NOMO-1 (cell line): Measurements from ENCODE around the gene CEP44.
A peak's percentile ranks its signal among the peaks of the same experiment; 100 is the strongest.
"Not testable (repeated sequence)": the region's sequence is repeated elsewhere in the genome, so short reads cannot be mapped to it uniquely, and the experiment has no call there.

Experiments used
- DNase-seq, 2 experiments: peaks; one replicate each; lab custom pipeline; 2025; ENCODE audit not compliant: unreplicated experiment in 2 of 2; lab: John Stamatoyannopoulos, UW

The CEP44 gene

DNA sequence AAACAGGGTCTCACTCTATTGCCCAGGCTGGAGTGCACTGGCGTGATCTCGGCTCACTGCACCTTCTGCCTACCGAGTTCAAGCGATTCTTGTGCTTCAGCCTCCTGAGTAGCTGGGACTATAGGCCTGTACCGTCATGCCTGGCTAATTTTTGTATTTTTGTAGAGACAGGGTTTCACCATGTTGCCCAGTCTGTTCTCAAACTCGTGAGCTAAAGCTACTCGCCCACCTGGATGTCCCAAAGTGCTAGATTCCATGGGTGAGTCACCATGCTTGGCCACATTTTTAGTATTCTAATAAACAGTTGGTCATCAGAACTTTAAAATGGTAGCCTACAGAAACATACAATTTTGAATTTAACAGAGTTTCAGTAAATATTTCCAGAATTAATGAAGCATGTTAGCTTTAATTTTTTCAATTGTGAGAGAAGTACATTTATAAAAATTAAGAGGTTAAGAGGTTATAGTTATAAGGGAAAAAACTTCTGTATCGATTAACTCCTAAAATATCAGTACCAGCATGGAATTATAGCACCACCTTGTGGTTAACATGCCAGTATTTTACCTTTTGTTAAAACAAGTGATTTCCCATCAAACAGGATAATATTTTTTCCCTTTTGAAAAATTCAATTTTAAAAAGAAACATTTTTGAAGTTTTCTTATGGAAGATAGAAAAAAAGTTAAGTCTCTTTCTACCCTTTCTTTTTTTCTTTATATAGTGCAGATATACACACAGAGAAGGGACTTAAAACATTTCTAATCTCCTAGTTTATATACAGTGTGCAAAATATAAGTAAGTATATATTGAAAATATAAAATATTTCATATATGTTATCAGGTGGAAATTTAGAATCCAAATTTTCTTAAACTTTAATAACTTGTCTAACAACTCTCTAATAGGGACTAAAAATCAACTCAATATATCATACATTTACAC, 35.4 kb downstream of the CEP44 start:
- DNase-seq, result peak in 1 of 2 experiments; percentile 11

DNA sequence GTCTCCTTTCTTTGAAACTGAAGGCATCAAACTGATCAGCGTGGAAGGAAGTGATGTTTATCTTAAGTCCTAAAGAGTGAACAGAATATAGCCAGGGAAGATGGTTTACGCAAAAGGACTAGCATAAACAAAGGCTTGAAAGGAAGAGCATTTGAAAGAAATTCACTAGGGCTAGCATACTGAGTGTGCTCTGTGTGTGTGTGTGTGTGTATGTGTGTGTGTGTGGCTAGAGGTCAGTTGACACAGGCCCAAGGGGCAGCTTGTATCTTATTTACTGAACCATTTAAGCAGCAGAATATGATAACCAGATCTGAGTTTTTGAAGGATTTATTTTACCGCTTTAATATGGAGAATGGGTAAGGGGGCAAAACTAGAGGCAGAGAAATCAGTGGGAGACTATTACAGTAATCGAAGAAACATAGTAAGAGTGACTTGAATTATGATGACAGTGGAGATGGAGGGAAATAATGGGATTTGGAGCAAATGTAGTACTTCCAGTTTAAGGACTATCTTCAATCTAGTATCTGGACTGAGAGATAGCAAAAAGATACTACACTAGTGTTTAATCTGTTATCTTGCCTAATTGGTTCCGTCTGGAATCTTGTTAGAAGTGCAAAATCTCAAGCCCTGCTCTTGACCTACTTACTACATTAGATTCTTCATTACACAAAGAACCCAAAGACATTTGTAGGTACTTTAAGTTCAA, 36.9 kb downstream of the CEP44 start:
- DNase-seq, result no peak

DNA sequence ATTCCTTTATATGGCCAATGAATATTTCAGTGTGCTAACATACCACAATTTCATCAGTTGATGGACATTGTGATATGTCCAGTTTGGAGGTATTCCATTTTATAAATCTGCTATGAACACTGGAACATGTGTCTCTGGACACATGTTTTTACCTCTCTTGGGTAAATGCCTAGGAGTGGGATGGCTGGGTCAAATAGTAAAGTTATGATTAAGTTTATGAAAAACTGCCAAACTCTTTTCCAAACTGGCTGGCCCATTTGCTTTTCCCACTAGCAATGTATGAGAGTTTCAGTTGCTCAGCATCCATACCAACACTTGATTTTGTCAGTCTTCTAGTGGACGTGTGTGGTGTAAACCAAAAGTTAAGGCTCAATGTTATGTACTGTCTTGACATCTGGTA, 40.5 kb downstream of the CEP44 start:
- DNase-seq, result no peak

DNA sequence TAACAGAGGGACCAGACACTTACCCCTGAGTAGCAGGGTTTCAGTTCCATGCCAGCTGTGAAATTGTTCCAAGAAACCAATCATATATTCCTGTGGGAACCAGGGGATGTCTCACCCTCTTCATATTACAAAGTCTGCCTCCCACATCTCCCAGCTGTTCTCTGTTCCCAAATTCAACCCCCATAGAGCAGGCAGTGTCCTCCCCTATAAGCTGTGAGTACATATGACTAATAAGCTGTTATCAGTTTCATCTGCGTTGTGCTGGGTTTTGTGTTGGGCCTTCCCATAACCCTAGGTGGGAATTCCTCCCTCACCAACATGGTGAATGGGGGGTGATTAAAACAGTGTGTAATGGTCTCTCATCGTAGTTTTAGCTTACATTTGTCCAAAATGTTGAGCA, 41.0 kb downstream of the CEP44 start:
- no peak for DNase-seq

DNA sequence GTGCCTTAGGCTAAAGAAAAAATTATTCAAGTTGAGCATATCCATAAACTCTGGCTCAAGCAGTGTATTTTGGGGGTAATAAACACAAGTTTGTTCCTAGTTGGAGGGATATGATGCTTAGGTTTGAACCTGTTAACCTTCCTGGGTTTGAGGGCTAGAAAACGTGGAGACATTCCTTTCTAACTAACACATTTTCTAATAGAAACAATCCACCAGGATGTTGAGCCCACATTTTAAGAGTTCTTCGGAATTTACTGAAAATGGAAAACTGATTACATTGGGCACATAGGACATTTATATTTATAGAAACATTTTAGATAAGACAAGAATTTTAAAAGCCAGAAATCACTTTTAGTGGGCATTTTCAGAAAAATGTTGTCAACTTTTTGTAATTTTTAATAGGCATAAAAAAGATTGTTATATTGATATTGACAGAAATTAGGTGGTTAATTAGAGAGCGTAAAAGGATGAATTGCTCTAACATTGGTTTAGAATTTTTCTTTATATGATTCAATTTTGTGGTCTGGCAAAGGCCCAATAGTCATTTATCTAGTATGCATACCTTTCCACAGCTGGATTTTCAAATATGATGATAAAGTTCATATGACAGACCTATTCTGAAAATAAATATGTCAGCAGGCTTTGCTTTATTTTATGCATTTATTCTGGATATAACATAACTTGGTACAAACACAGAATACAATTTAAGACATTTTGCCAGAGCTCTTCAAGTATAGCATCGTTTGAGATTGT, 49.2 kb downstream of the CEP44 start:
- DNase-seq, result no peak

DNA sequence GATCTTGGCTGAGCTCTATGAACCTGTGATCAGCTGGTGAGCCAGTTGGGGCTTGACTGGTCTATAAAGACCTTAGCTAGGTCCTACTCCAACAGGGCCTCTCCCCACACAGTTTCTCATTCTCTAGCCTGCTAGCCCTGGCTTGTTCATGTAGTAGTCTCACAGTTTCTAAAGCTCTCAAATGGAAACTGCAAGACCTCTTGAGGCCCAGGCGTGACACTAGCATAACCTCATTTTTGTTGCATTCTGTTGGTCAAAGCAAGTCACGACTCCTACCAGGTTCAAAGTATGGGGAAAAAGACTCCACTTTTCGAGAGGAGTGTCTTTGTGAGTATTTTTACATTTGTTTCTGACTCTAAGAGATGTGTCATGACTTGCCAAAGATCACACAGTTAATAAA, 50.9 kb downstream of the CEP44 start:
- DNase-seq, result no peak

DNA sequence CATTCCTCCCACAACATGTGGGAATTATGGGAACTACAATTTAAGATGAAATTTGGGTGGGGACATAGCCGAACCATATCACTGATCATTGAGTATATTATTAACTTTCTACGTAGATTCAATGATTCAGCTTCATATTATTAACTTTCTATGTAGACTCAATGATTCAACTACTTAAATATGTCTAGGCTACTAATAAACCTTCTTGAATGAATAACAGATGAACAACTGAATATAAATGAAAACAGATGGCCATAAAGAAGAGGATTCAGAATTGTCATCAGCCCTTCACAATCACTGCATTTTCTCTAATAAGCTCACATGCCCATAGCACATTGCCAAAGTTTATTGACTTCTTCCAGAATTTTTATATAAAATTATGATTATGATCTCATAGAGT, 57.0 kb downstream of the CEP44 start:
- DNase-seq, result no peak

DNA sequence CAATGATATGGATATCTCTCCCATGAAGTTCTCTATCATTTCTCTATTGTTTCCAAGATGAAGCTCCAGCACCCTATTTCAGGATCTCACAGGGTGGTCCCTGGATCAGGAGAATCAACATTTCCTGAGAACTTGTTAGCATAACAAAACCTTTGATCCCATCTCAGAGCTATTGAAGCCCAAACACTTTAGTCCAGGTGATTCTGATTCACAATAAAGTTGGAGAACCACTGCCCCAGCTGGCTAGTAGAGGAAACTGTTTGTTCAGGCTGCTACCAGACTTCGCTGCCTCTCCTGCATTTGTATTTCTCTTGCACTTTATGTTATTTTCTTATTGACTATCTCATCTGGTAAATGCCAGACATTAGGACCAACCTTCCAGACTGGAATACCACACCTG, 65.4 kb downstream of the CEP44 start:
- DNase-seq, result no peak

DNA sequence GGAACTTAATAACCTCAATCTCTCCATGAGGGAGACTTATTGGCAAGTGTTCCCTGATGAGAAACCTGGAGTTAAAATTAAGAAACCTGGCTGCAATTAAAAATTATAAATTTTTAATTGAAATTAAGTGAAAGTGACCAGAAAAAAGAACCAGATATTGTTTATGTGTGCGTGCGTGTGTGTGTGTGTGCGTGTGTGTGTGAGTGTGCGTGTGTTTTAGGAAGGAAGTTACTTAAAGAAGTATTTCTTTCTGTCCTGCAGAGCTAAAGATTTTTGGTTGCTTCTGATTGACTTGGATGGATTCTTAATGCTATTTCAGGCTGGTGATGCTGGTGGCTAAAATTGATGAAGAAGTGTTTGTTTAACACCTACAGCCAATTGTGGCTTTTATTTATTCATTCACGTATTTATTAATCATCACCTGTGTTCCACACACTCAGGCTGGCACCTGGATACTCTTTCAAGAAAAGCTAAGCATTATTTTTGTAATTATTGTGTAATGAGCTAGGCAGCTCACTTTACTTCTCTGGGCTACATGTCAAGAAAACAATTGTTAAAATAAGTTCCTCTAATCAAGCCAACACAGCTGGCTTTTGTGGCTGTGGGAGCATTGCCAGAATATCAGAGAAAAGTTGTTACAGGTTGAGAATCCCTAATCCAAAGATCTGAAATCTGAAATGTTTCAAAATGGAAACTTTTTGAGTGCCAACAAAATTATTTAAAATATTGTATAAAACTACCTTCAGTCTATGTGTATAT, 68.5 kb downstream of the CEP44 start:
- DNase-seq, result peak in 1 of 2 experiments; percentile 9

DNA sequence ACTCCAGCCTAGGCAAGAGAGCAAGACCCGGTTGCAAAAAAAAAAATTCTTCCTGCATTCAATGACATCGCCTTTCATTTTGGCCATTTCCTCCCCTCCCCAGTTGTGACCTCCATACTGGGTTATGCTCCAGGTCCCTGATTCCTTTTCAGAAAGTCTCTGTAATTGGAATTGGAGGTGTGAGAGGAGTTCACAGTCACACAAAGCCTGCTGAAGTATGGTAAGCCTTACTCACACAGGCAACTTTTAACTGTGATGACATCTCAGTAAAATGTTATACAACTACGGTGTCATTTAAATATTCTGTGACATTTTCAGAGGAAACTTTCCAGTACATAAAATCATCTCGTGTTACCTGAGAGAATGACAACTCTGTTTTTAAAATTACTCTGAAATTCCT, 73.6 kb downstream of the CEP44 start:
- no peak for DNase-seq

DNA sequence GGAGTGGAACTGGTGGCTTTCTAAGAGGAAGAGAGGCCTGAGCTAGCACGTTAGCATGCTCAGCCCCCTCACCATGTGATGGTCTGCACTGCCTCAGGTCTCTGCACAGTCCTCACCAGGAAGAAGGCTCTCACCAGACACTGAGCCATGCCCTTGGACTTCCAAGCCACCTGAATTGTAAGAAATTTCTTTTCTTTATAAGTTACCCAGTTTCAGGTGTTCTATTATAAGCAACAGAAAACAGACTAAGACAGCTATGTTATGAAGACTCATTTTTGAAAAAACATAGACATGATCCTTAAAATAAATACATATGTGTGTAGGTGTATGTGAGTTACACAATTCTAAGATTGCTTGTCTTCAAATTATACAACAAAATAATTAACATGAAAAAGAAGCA, 74.7 kb downstream of the CEP44 start:
- no peak for DNase-seq

DNA sequence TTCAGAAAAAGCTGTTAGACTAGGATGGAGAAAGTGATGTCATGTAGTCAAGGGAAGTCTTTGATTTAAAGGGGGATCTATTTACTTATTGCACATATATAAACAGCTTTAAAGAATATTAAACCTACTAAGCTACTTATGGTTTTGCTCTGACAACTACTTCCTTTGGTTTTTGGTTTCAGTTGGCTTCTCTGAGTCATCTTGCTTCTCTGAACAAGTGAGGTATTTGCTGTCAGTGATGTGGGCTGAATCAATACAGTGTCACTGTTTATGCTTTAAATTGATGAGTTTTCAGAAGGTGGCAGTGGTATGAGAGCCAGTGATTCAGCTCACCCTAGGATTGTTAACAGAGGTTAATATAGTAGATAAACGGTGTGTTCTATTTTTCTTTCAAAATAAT, 75.1 kb downstream of the CEP44 start:
- peak; percentile 30 to 62 for DNase-seq

DNA sequence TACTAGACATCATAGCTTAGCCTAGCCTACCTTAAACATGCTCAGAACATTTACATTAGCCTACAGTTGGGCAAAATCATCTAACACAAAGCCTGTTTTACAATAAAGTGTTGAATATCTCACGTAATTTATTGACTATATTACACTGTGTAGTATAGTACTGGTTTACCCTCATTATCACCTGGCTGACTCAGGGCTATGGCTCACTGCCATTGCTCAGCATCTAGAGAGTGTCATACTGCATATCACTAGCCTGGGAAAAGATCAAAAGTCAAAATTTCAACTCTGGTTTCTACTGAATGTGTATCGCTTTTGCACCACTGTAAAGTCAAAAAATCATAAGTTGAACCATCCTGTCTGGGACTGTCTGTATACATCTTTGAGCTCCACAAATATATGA, 78.6 kb downstream of the CEP44 start:
- no peak for DNase-seq

DNA sequence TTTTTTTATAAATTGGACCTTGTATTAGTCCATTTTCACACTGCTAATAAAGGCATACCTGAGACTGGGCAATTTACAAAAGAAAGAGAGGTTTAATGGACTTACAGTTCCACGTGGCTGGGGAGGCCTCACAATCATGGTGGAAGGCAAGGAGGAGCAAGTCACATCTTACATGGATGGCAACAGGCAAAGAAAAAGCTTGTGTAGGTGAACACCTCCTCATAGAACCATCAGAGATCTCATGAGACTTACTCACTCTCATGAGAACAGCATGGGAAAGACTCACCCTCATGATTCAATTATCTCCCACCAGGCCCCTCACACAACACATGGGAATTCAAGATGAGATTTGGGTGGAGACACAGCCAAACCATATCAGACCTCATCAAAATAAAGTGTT, 80.1 kb downstream of the CEP44 start:
- DNase-seq, result not testable (repeated sequence)

DNA sequence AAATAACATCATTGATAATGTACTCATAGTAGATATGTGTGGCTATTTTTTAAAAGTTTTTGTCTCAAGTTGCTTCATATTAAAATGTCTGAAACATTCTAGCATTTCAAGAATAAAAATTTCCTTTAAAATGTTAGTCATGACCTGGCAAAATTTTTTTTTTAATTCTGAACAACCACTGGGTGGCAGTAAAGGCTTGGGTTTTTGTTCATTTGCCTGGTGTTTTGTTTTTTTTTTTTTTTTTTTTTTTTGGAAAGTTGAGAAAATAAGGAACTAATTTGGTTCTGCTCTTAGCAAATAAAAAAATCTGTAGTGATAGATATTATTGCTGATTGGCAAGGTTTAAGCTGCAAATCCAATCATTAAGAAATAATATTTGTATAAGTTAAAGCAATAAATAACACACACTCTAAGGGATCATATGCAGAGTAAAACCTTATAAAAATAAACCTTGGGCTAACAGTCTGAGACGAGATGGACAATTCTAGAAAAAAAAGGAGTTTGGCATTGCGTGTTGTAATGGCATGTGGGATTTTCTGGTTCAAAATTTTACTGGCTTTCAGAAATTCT, 81.4 kb downstream of the CEP44 start:
- peak; percentile 60 to 72 for DNase-seq

DNA sequence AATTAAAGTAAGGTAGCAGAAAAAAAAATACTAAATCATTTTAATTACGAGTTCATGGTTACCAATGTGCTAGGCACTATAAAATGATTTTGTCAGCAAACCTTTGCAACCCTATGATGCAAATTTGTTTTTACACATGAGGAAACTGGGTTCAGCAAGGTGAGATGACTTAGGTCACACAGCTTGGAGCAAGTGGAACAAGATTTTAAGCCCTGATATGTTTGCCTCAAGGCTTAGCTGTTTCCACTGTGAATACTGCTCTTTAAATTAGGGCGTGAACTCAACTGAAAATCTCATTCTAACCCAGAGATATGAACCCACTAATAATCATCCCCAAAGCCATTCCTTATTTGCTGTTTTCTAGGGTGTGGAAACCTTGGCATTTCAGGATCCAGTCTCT, 86.3 kb downstream of the CEP44 start:
- no peak for DNase-seq

DNA sequence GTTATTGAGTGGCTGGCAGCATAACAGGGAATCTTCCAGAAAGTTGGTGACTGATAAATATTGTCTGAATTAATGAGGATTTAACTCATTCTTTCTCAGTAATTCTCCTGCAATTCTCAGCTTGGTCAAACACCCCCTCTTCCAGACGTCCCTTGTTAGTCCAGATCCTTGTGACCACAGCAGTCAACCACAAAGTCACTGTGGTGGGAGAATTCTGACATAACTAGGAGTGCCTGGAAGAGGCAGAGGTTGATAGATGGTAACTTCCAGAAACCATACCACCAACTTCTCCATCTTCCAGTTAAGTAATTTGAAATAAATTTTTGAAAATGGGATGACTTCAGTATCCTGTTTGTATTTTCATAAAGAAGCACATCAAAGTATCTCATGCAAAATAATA, 90.1 kb downstream of the CEP44 start:
- DNase-seq, result no peak

DNA sequence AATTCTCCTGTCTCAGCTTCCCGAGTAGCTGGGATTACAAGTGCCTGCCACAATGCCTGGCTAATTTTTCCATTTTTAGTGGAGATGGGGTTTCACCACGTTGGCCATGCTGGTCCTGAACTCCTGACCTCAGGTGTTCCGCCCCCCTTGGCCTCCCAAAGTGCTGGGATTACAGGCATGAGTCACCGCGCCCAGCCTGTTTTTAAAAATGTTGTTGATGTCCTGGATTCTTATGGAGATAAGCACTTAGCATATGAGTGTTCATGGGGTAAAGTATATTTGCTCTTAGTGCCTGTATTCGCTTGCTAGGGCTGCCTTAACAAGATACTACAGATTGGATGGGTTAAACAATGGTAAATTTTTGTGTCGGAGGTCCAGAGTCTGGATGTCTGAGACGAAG, 91.7 kb downstream of the CEP44 start:
- DNase-seq, result no peak

DNA sequence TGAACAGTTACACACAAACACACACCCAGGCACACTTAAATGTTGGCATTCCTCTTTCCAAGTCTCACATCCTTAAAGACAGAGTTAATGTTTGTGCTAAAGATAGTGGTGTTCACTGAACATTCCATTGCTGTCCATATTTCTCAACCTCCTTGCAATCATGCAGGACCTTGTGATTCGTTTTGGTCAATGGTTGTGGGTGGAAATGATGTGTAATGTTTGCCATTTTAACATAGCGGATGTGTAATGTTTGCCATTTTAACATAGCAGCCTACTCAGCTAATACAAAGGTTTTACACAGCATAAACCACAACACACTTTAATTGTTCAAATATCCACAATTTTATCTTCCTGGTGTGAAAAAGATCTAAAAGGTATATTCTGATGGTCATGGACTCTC, 93.9 kb downstream of the CEP44 start:
- no peak for DNase-seq

DNA sequence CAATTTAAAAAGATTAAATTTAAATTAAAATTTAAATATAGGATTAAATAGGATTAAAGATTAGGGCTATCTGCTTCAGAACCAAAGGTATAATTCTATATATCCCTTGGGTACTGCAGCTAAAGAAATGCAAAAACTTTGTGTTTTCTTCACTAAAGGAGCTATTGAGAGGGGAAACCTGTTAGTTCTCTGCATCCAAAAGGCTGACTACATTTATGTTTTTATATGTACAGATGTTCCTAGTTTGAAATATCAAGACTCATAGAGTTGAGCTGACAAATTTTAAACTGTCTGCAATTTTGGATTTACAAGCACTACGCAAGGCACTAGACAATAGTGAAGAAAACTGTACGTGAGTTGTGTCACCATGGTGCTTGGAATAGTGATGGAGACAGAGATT, 95.2 kb downstream of the CEP44 start:
- no peak for DNase-seq
